HepG2 (cell line): ENCODE results near the gene C1orf115. TPM values are rescaled to one million over a fixed set of nuclear protein-coding genes. Genes with fewer than 3 reads are reported as not detected.

Experiments
- ATAC-seq: fragments of 200-7000 bp; cut with Tn5 transposase; 3 replicates; pipeline ENCODE4 v1.9.1; 2020; ENCODE audit warnings: mild to moderate bottlenecking, moderate library complexity
- BruUV-seq: library from RNA; stranded (reverse); fragments of 400-500 nt; replicated peaks from 2 replicates; lab custom pipeline; 2021; lab: Mats Ljungman, UMichigan
- CTCF ChIA-PET: fragments of 300-600 bp; formaldehyde crosslinking; extraction: SDS; loops from one replicate; lab custom pipeline; 2021; ENCODE audit warnings: low total read pairs, inconsistent platforms, low intra/inter-chr PET ratio; lab: Yijun Ruan, JAX
- POLR2A ChIA-PET: fragments of 350-600 bp; sonication (Branson Sonifier 250); formaldehyde crosslinking; loops from one replicate; lab custom pipeline; 2020; ENCODE audit warnings: antibody characterized with exemption, inconsistent platforms; lab: Yijun Ruan, JAX
- DNase-seq: peaks from one replicate; pipeline ENCODE4 v3.0.0-alpha.2; 2015; ENCODE audit warnings: low spot score
- FAIRE-seq: peaks from 3 replicates; lab custom pipeline; 2011; peaks lifted over from hg19 to GRCh38; lab: Jason Lieb, UNC
- H2AFZ ChIP-seq: one replicate; pipeline ENCODE4 v1.6.1; 2011; ENCODE audit warnings: low read length, inconsistent platforms
- H3K27ac ChIP-seq: fragments of 300-600 bp; 3 replicates; pipeline ENCODE4 v1.8.0; 2011; ENCODE audit warnings: mixed run types, mild to moderate bottlenecking, mixed read lengths, low read length, inconsistent platforms; ENCODE audit not compliant: insufficient read depth; ENCODE audit errors: extremely low read length
- H3K27me3 ChIP-seq, 2 experiments: fragments of 200-600 bp in 1 of 2; 2 replicates in 1 of 2; 3 replicates in 1 of 2; pipeline versions ENCODE4 v1.6.0 to v1.8.0; 2011; ENCODE audit warnings: low read length in 2 of 2, mild to moderate bottlenecking in 2 of 2, moderate library complexity in 2 of 2, inconsistent platforms in 1 of 2; ENCODE audit not compliant: insufficient read depth in 2 of 2, control insufficient read depth in 1 of 2
- H3K36me3 ChIP-seq, 2 experiments: fragments of 200-600 bp in 1 of 2; replicated peaks in 1 of 2; 2 replicates in 1 of 2; 3 replicates in 1 of 2; pipeline versions ENCODE4 v1.5.1 to v1.8.0; 2011; ENCODE audit warnings: low read length in 2 of 2, inconsistent platforms in 1 of 2; ENCODE audit not compliant: insufficient read depth in 2 of 2, control insufficient read depth in 1 of 2
- H3K4me1 ChIP-seq: 2 replicates; pipeline ENCODE4 v1.5.1; 2012; ENCODE audit warnings: low read length, inconsistent platforms; ENCODE audit not compliant: insufficient read depth
- H3K4me2 ChIP-seq: 2 replicates; pipeline ENCODE4 v1.6.0; 2011; ENCODE audit warnings: low read depth, low read length, inconsistent platforms
- H3K4me3 ChIP-seq, 3 experiments: fragments of 200-600 bp in 1 of 3; sonication (generic), shearing (Covaris generic) in 1 of 3; replicated peaks in 1 of 3; 2 replicates each; pipeline ENCODE4 v1.5.1; 2011 to 2016; ENCODE audit warnings: low read length in 3 of 3, inconsistent platforms in 2 of 3, low read depth in 2 of 3, mild to moderate bottlenecking in 2 of 3, control low read depth in 1 of 3, mixed read lengths in 1 of 3; ENCODE audit not compliant: insufficient read depth in 1 of 3
- H3K79me2 ChIP-seq: one replicate; pipeline ENCODE4 v1.6.1; 2011; ENCODE audit warnings: low read length, inconsistent platforms; ENCODE audit not compliant: insufficient read depth
- H3K9ac ChIP-seq: 2 replicates; pipeline ENCODE4 v1.6.0; 2011; ENCODE audit warnings: mild to moderate bottlenecking, low read depth, low read length, inconsistent platforms; ENCODE audit not compliant: insufficient read depth
- H3K9me3 ChIP-seq: 2 replicates; pipeline ENCODE4 v1.5.1; 2012; ENCODE audit warnings: mild to moderate bottlenecking, low read length
- H4K20me1 ChIP-seq: 2 replicates; pipeline ENCODE4 v1.6.0; 2011; ENCODE audit warnings: inconsistent platforms, mild to moderate bottlenecking, low read length, moderate library complexity; ENCODE audit not compliant: insufficient read depth
- AGO2 ChIP-seq: fragments of 200-400 bp; formaldehyde crosslinking; optimal IDR thresholded peaks from 2 replicates; pipeline ENCODE3; 2017; ENCODE audit warnings: mild to moderate bottlenecking, low read depth, low read length, moderate library complexity
- CAMTA2 ChIP-seq: sonication (generic); formaldehyde crosslinking; IDR thresholded peaks from 2 replicates; pipeline ENCODE4 v1.4.0; 2020; ENCODE audit warnings: mild to moderate bottlenecking, missing genetic modification reagents, borderline replicate concordance
- FOXC1 ChIP-seq: sonication (generic); formaldehyde crosslinking; IDR thresholded peaks from 2 replicates; pipeline ENCODE4 v1.8.0; 2022; ENCODE audit warnings: mild to moderate bottlenecking, missing genetic modification reagents, borderline replicate concordance
- FOXK1 ChIP-seq: sonication (generic); formaldehyde crosslinking; IDR thresholded peaks from 2 replicates; pipeline ENCODE4 v1.4.0; 2020; ENCODE audit warnings: low read depth, missing genetic modification reagents, borderline replicate concordance
- FOXK2 ChIP-seq: fragments of 450-650 bp; IDR thresholded peaks from 2 replicates; pipeline ENCODE4 v1.6.1; 2016
- HDAC2 ChIP-seq: sonication (generic); formaldehyde crosslinking; IDR thresholded peaks from 2 replicates; pipeline ENCODE4 v1.4.0; 2020; ENCODE audit warnings: missing genetic modification reagents
- HIVEP1 ChIP-seq: sonication (generic); formaldehyde crosslinking; IDR thresholded peaks from 2 replicates; pipeline ENCODE4 v1.4.0; 2020; ENCODE audit warnings: mild to moderate bottlenecking, missing genetic modification reagents
- HMGA1 ChIP-seq: sonication (generic); formaldehyde crosslinking; conservative IDR thresholded peaks from 2 replicates; pipeline ENCODE4 v1.4.0; 2020; ENCODE audit warnings: missing genetic modification reagents
- MYNN ChIP-seq: sonication (generic); formaldehyde crosslinking; IDR thresholded peaks from 2 replicates; pipeline ENCODE4 v1.4.0; 2020; ENCODE audit warnings: mild to moderate bottlenecking, low read depth, missing genetic modification reagents
- ONECUT2 ChIP-seq: sonication (generic); formaldehyde crosslinking; IDR thresholded peaks from 2 replicates; pipeline ENCODE4 v1.4.0; 2020; ENCODE audit warnings: missing genetic modification reagents
- PHF20 ChIP-seq: sonication (generic); formaldehyde crosslinking; IDR thresholded peaks from 2 replicates; pipeline ENCODE4 v1.5.0; 2020; ENCODE audit warnings: mild to moderate bottlenecking, missing genetic modification reagents
- THAP11 ChIP-seq: IDR thresholded peaks from 2 replicates; pipeline ENCODE4 v1.6.1; 2016; ENCODE audit warnings: missing biosample characterization, missing genetic modification reagents
- TOE1 ChIP-seq: sonication (generic); formaldehyde crosslinking; IDR thresholded peaks from 2 replicates; pipeline ENCODE4 v1.4.0; 2020; ENCODE audit warnings: mild to moderate bottlenecking, missing genetic modification reagents
- ZFX ChIP-seq: sonication (generic); formaldehyde crosslinking; IDR thresholded peaks from 2 replicates; pipeline ENCODE4 v1.4.0; 2020; ENCODE audit warnings: mild to moderate bottlenecking, low read depth, missing genetic modification reagents, moderate library complexity
- ZNF20 ChIP-seq: sonication (generic); formaldehyde crosslinking; IDR thresholded peaks from 2 replicates; pipeline ENCODE4 v1.4.0; 2020; ENCODE audit warnings: mild to moderate bottlenecking, moderate library complexity, missing genetic modification reagents
- ZNF343 ChIP-seq: sonication (generic); formaldehyde crosslinking; IDR thresholded peaks from 2 replicates; pipeline ENCODE4 v1.4.0; 2020; ENCODE audit warnings: mild to moderate bottlenecking, missing genetic modification reagents
- ZNF615 ChIP-seq: sonication (generic); formaldehyde crosslinking; IDR thresholded peaks from 2 replicates; pipeline ENCODE4 v1.5.0; 2020; ENCODE audit warnings: mild to moderate bottlenecking, missing genetic modification reagents, borderline replicate concordance
- ZNF674 ChIP-seq: sonication (generic); formaldehyde crosslinking; IDR thresholded peaks from 2 replicates; pipeline ENCODE4 v1.5.0; 2020; ENCODE audit warnings: low read depth, mild to moderate bottlenecking, missing genetic modification reagents
- ZNF766 ChIP-seq: sonication (generic); formaldehyde crosslinking; IDR thresholded peaks from 2 replicates; pipeline ENCODE4 v1.5.0; 2020; ENCODE audit warnings: missing genetic modification reagents, borderline replicate concordance
- WGBS: methylation state at CpG from one replicate; pipeline ENCODE4 v1.1.6; 2017; ENCODE audit warnings: low lambda C conversion rate; 5-methylcytosine and 5-hydroxymethylcytosine counted together
- in situ Hi-C: cut with HindIII; loops from 2 replicates; pipeline ENCODE4 v1.10.0; 2017; ENCODE audit warnings: low pct_unique_long_range_greater_than_20kb; ENCODE audit not compliant: extremely low pct_ligation_motif_present
- intact Hi-C: fragments of 100-400 bp; cut with micrococcal nuclease; formaldehyde crosslinking; loops from one replicate; pipeline ENCODE4 v1.10.0; 2022; ENCODE audit not compliant: unreplicated experiment
- polyA plus RNA-seq, 8 experiments: library from polyadenylated mRNA; depleted of rRNA in 3 of 8; stranded (reverse) in 7 of 8; unstranded in 1 of 8; fragments of >200 nt; fragmentation: Illumina TruSeq in 4 of 8; extraction: Trizol in 4 of 8; gene quantifications; 2 replicates each; pipeline versions ENCODE4 v1.2.1 to v1.2.3, GENCODE V29; 2011 to 2016; ENCODE audit warnings: low read depth in 4 of 8, missing spikeins in 1 of 8, mixed read lengths in 1 of 8; ENCODE audit not compliant: insufficient read depth in 1 of 8
- total RNA-seq, 5 experiments: library from RNA; depleted of rRNA; stranded (reverse); fragments of >200 nt; fragmentation: Illumina TruSeq; extraction: Trizol; gene quantifications; 2 replicates each; pipeline ENCODE4 v1.2.3, GENCODE V29; 2016; ENCODE audit warnings: low read depth in 1 of 5
- TF ChIP-seq, protein P1 (sequence below): sonication (generic); formaldehyde crosslinking; IDR thresholded peaks from 2 replicates; pipeline ENCODE4 v1.4.0; 2020; ENCODE audit warnings: missing genetic modification reagents, borderline replicate concordance

C1orf115 gene
- total and polyA plus RNA-seq, 2 of the 13 experiments (the other 11 are each of a cell fraction or from before 2014, with no cell fraction given): 25.2 to 85.9 TPM

DNA sequence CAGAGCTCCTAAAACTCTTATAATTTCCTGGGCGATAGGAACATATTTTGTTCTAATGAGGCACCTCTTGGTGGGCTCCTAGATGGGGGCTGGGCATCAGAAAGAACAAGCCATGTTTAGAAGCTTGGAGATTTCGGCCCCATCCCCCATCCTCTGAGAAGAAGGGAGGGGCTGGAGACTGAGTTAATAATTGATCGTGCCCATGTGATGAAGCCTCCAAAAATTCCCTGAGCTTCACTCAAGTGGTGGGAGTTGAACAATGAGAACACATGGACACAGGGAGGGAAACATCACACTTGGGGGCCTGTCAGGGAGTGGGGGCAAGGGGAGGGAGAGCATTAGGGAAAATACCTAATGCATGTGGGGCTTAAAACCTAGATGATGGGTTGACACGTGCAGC is 18.1 kb downstream of the C1orf115 start (continued):
- TF ChIP-seq, protein P1, sequence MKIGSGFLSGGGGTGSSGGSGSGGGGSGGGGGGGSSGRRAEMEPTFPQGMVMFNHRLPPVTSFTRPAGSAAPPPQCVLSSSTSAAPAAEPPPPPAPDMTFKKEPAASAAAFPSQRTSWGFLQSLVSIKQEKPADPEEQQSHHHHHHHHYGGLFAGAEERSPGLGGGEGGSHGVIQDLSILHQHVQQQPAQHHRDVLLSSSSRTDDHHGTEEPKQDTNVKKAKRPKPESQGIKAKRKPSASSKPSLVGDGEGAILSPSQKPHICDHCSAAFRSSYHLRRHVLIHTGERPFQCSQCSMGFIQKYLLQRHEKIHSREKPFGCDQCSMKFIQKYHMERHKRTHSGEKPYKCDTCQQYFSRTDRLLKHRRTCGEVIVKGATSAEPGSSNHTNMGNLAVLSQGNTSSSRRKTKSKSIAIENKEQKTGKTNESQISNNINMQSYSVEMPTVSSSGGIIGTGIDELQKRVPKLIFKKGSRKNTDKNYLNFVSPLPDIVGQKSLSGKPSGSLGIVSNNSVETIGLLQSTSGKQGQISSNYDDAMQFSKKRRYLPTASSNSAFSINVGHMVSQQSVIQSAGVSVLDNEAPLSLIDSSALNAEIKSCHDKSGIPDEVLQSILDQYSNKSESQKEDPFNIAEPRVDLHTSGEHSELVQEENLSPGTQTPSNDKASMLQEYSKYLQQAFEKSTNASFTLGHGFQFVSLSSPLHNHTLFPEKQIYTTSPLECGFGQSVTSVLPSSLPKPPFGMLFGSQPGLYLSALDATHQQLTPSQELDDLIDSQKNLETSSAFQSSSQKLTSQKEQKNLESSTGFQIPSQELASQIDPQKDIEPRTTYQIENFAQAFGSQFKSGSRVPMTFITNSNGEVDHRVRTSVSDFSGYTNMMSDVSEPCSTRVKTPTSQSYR: peak; percentile 32; the same call in 1 of the 2 replicates
- TF ChIP-seq THAP11: no peak

- WGBS: 33% methylated on average over 7 of the region's 9 CpGs
- Histone ChIP-seq H2AFZ (no peak overlapping the region), H3K4me3 (no peak overlapping the region), H3K79me2 (no peaks in the 10 kb centered on the region), H3K27me3 (no peaks in the 10 kb centered on the region), H3K27ac (no peak overlapping the region), H3K36me3 (no peaks in the 10 kb centered on the region), H3K9me3 (no peaks in the 10 kb centered on the region), H4K20me1 (no peaks in the 10 kb centered on the region), H3K4me1 (peaks cover 77% of the 10 kb centered on the region), H3K9ac (no peak overlapping the region), H3K4me2 (peak overlapping the region; percentile 32; the same call in 1 of the 2 replicates)
- CTCF ChIA-PET: no interaction called here
- DNase-seq: no peak
- FAIRE-seq: no peak
- TF ChIP-seq FOXC1 (no peak), ZNF20 (CRISPR knock-in tag) (no peak), HMGA1 (no peak), ZNF615 (no peak), PHF20 (CRISPR knock-in tag) (no peak), CAMTA2 (CRISPR knock-in tag) (no peak), MYNN (CRISPR knock-in tag) (no peak), ONECUT2 (CRISPR knock-in tag) (no peak), ZNF766 (CRISPR knock-in tag) (no peak), ZNF343 (CRISPR knock-in tag) (no peak), ZNF674 (CRISPR knock-in tag) (no peak), FOXK1 (CRISPR knock-in tag) (no peak), HIVEP1 (CRISPR knock-in tag) (no peak), FOXK2 (no peak), ZFX (CRISPR knock-in tag) (no peak), AGO2 (no peak), HDAC2 (CRISPR knock-in tag) (no peak), TOE1 (CRISPR knock-in tag) (no peak)
- BruUV-seq: no TSS peak
- in situ Hi-C loops (no loop called here), intact Hi-C loops (no loop called here)
- POLR2A ChIA-PET: interaction anchor here (0.6 to 2.3 kb wide), 5 partner anchors 10 to 78 kb away, joined by 3 to 7 read pairs (median 3); partner anchors contain the start of genes MTARC1 and MTARC2
- ATAC-seq: no peak; the same call in 2 of the 3 replicates
Measured at GRCh38 chr1:220708936-220709801, 19.0 kb downstream of the C1orf115 start.
